Activated CD4-positive, alpha-beta memory T cell treated with anti-CD3 and anti-CD28 coated beads for 36 hours (primary cell): ENCODE results near the gene ACSL3. TPM values are rescaled to one million over a fixed set of nuclear protein-coding genes. Genes with fewer than 3 reads are reported as not detected.
"Not testable (repeated sequence)": the region's sequence is repeated elsewhere in the genome, so short reads cannot be mapped to it uniquely, and the experiment has no call there.

Experiments
- CTCF ChIA-PET: fragments of 350-600 bp; sonication (Branson Sonifier 250); formaldehyde crosslinking; loops from one replicate; lab custom pipeline; 2021; ENCODE audit warnings: antibody characterized with exemption, inconsistent platforms; lab: Charles Lee
- POLR2A ChIA-PET: fragments of 350-600 bp; sonication (Branson Sonifier 250); formaldehyde crosslinking; loops from one replicate; lab custom pipeline; 2021; ENCODE audit warnings: antibody characterized with exemption; lab: Charles Lee
- DNase-seq: peaks from one replicate; pipeline ENCODE4 v3.0.0-alpha.2; 2020
- H3K27ac Mint-ChIP-seq: one replicate; pipeline ENCODE4 v1.8.0; 2021; ENCODE audit warnings: mixed read lengths
- H3K27me3 Mint-ChIP-seq: one replicate; pipeline ENCODE4 v1.8.0; 2021; ENCODE audit warnings: mixed read lengths
- H3K36me3 Mint-ChIP-seq: one replicate; pipeline ENCODE4 v1.8.0; 2021; ENCODE audit warnings: mixed read lengths
- H3K4me1 Mint-ChIP-seq: one replicate; pipeline ENCODE4 v1.8.0; 2021; ENCODE audit warnings: low read depth, mixed read lengths
- H3K4me3 Mint-ChIP-seq: one replicate; pipeline ENCODE4 v1.8.0; 2021; ENCODE audit warnings: mild to moderate bottlenecking, mixed read lengths
- H3K9me3 Mint-ChIP-seq: one replicate; pipeline ENCODE4 v1.8.0; 2021; ENCODE audit warnings: mixed read lengths
- intact Hi-C: fragments of 100-400 bp; cut with micrococcal nuclease; formaldehyde crosslinking; loops from one replicate; pipeline ENCODE4 v1.15.1; 2023
- total RNA-seq, 2 experiments: library from RNA; stranded (reverse); gene quantifications; one replicate each; pipeline ENCODE4 v1.2.3, GENCODE V29; 2021

The ACSL3 gene
- total RNA-seq, 2 experiments from 2014 or later: 48.7 to 57.2 TPM

DNA sequence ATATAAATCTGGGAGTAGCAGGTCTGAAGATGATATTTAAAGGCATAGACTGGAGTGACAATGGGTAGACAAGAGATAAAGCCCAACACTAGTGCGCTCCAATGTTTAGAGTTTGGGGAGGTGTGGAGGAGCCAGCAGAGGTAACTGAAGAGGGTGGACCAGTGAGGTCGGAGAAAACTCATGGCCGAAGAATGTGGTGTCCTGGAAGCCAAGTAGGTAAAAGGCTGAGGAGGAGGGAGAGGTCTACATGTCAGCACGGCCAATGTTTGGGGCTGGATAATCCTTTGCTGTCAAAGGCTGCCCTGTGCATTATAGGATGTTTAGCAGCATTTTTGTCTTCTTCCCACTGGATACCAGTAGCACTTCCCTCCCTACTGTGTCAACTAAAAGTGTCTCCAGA is 112.4 kb downstream of the ACSL3 start:
- POLR2A ChIA-PET: no interaction called here
- Mint-ChIP-seq H3K4me3 (no peak overlapping the region), H3K4me1 (no peaks in the 10 kb centered on the region), H3K36me3 (no peaks in the 10 kb centered on the region), H3K27me3 (peaks cover 5% of the 10 kb centered on the region), H3K9me3 (no peaks in the 10 kb centered on the region), H3K27ac (no peak overlapping the region)
- intact Hi-C loops: loop anchor here (5.0 to 10.0 kb wide), 2 partner anchors 629 to 1312 kb away; partner anchors contain the start of gene SCG2
- no peak for DNase-seq
- CTCF ChIA-PET: interaction anchor here (0.9 kb wide), 1 partner anchor 825 kb away, joined by 5 read pairs; no protein-coding TSS in a partner anchor

DNA sequence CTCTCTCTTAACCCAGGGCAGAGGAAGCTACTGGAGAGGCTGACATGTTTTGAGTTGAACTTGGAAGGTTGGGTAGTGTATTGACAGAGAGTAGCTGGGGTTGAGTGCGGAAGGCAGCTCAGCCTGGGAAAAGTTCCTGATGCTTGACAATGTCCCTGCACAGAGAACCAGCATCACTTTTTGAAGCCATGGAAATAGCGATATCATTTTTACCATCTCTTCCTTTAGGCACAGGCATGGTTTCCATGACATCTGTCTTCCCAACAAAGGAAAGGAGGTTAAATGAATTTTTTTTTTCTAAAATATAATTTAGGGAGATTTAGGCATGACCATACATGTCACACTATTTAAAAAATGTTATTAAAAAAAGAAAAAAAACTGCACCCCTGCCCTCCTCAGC is 112.9 kb downstream of the ACSL3 start:
- intact Hi-C loops: loop anchor here (5.0 to 10.0 kb wide), 2 partner anchors 629 to 1311 kb away; partner anchors contain the start of gene SCG2
- Mint-ChIP-seq H3K9me3 (no peaks in the 10 kb centered on the region), H3K27ac (no peak overlapping the region), H3K4me3 (no peak overlapping the region), H3K4me1 (no peaks in the 10 kb centered on the region), H3K27me3 (peaks cover 5% of the 10 kb centered on the region), H3K36me3 (no peaks in the 10 kb centered on the region)
- DNase-seq: no peak
- ChIA-PET POLR2A (no interaction called here), CTCF (interaction anchor here (0.9 kb wide), 1 partner anchor 825 kb away, joined by 5 read pairs; no protein-coding TSS in a partner anchor)

DNA sequence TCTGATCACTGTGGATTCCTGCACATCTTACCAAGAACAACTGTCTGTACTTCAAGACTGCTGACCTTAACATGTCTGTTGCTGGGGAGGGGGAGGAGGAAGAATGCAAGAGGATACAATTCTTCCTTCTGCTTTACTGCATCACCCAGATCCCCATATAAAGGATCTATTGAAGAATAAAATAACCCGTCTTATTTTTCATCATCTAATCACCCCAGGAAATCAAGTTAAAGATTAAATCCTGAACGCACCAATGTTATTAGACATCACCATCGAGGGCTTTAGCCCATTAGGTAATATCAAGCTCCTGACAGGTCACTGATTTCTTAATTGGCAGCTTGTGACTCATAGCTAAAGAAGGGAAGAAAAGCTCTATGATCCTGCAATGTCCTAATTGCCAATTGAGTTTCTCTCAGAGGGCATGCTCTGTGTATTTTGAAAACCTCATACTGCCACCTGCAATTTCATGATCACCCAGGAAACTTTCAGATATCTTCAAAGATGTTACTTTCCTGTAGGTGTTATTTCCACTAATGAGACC is 115.8 kb downstream of the ACSL3 start:
- no peaks in the 10 kb centered on the region for H3K4me1 Mint-ChIP-seq
- no peaks in the 10 kb centered on the region for H3K36me3 Mint-ChIP-seq
- DNase-seq: no peak
- ChIA-PET CTCF (no interaction called here), POLR2A (no interaction called here)
- intact Hi-C loops: loop anchor here (10.0 kb wide), 1 partner anchor 1308 kb away; no protein-coding TSS in a partner anchor
- no peaks in the 10 kb centered on the region for H3K9me3 Mint-ChIP-seq
- no peak overlapping the region for H3K27ac Mint-ChIP-seq
- no peak overlapping the region for H3K4me3 Mint-ChIP-seq
- H3K27me3 Mint-ChIP-seq: peaks cover 11% of the 10 kb centered on the region

DNA sequence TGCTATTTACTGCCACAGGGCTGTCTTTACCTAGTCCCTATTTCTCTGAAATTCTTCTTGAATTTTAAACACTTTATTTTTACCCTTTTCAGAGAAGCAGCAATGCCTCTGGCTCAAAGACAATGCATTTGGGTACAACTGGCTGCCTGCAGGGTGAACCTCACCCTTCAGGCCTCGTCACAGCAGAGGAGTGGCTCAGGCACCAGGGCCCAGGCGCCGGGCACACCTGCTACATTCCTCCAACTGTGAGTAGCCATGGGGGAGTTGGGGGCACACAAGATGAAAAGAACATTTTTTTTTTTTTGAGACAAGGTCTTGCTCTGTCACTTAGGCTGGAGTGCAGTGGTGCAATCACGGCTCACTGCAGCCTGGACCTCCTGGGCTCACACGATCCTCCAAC is 116.3 kb downstream of the ACSL3 start:
- ChIA-PET CTCF (no interaction called here), POLR2A (no interaction called here)
- no peak overlapping the region for H3K27ac Mint-ChIP-seq
- no peaks in the 10 kb centered on the region for H3K9me3 Mint-ChIP-seq
- no peaks in the 10 kb centered on the region for H3K4me1 Mint-ChIP-seq
- H3K27me3 Mint-ChIP-seq: peaks cover 11% of the 10 kb centered on the region
- H3K36me3 Mint-ChIP-seq: no peaks in the 10 kb centered on the region
- no peak overlapping the region for H3K4me3 Mint-ChIP-seq
- DNase-seq: no peak
- intact Hi-C loops: loop anchor here (10.0 kb wide), 1 partner anchor 1308 kb away; no protein-coding TSS in a partner anchor

- H3K36me3 Mint-ChIP-seq: no peaks in the 10 kb centered on the region
- H3K27ac Mint-ChIP-seq: no peak overlapping the region
- peaks cover 9% of the 10 kb centered on the region for H3K4me1 Mint-ChIP-seq
- no peak overlapping the region for H3K4me3 Mint-ChIP-seq
- CTCF ChIA-PET: no interaction called here
- peaks cover 17% of the 10 kb centered on the region for H3K27me3 Mint-ChIP-seq
- no peaks in the 10 kb centered on the region for H3K9me3 Mint-ChIP-seq
- DNase-seq: no peak
- POLR2A ChIA-PET: no interaction called here
- intact Hi-C loops: loop anchor here (10.0 kb wide), 1 partner anchor 1306 kb away; no protein-coding TSS in a partner anchor
Measured at GRCh38 chr2:222978850-222979249, 118.0 kb downstream of the ACSL3 start.

GRCh38 chr2:222979484-222979883 is 118.6 kb downstream of the ACSL3 start:
- H3K27ac Mint-ChIP-seq: no peak overlapping the region
- intact Hi-C loops: loop anchor here (10.0 kb wide), 1 partner anchor 1305 kb away; no protein-coding TSS in a partner anchor
- CTCF ChIA-PET: no interaction called here

DNA sequence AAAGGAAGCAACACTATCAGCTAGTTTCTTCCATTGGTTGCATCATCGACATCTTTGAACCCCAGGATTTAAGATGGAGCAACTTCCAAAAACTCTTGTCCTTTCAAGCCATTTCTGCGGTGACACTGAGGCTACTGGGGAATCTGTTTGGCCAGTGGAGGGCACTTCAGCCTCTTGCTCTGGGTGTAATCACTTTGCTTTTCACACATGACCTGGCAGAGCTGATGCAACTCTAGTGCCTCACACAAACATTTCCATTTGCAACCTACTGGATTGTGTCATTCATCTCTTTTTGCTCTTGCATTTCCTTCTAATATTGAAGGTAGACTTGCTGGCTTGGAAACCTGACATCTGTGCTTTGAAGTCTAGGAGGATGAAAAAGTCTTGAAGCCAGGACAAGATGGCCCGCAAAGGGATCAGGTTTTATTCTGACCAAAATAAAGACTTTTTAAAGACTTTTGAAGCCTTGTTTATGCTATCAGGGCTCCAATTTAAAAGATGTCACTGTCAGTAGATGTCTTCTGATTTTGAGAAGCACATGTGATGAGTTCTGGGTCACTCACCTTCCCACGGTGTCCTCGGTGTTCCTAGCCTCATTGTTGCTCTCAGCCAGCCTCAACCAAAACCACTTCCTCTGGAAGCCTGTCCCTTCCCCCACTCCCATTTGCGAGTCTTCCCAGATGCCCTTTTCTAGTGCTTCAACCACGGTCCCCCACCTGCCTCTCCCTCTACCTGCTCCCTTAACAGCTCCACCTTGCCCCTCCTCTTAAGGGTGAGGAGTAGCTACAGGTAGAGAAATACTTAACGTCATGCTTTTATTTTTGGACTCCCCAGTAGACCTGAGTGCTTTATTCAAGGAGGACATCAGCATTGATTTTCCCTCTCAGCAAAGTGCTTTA is 121.4 kb downstream of the ACSL3 start:
- peaks cover 21% of the 10 kb centered on the region for H3K27me3 Mint-ChIP-seq
- peak; percentile 12 for DNase-seq
- ChIA-PET POLR2A (no interaction called here), CTCF (no interaction called here)
- intact Hi-C loops: no loop called here
- no peak overlapping the region for H3K27ac Mint-ChIP-seq
- H3K4me1 Mint-ChIP-seq: peaks cover 9% of the 10 kb centered on the region
- H3K9me3 Mint-ChIP-seq: peaks cover 7% of the 10 kb centered on the region
- no peaks in the 10 kb centered on the region for H3K36me3 Mint-ChIP-seq
- no peak overlapping the region for H3K4me3 Mint-ChIP-seq

More at GRCh38 chr2:222979484-222979883, 118.6 kb downstream of the ACSL3 start:
- DNase-seq: no peak
- POLR2A ChIA-PET: no interaction called here
- Mint-ChIP-seq H3K36me3 (no peaks in the 10 kb centered on the region), H3K4me3 (no peak overlapping the region), H3K27me3 (peaks cover 17% of the 10 kb centered on the region), H3K4me1 (peaks cover 9% of the 10 kb centered on the region), H3K9me3 (no peaks in the 10 kb centered on the region)

GRCh38 chr2:222982909-222983265 is 122.1 kb downstream of the ACSL3 start:
- Mint-ChIP-seq H3K9me3 (peaks cover 9% of the 10 kb centered on the region), H3K27me3 (peaks cover 23% of the 10 kb centered on the region), H3K36me3 (no peaks in the 10 kb centered on the region), H3K4me1 (peaks cover 9% of the 10 kb centered on the region), H3K4me3 (no peak overlapping the region), H3K27ac (no peak overlapping the region)
- POLR2A ChIA-PET: no interaction called here
- intact Hi-C loops: no loop called here
- DNase-seq: no peak
- CTCF ChIA-PET: no interaction called here

DNA sequence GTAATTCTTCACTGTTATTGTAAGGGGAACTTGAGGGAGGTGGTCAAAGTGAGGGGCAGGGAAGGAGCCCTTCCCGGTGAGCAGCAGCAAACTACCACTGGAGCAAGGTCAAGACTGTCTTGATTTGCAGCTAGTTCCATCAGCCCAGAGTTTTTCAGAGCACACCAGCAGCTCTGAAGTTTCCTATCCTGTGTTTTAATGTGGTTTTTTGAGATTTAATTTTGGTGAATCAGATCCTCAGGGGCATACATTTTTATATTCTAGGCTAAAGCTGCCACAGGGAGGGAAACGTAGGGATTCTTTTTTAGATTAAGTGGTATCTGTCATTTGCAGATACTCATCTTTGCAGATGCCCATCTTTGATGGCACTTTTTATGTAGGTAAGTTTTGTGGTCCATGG is 124.1 kb downstream of the ACSL3 start:
- Mint-ChIP-seq H3K27ac (no peak overlapping the region), H3K27me3 (peaks cover 24% of the 10 kb centered on the region), H3K9me3 (peaks cover 10% of the 10 kb centered on the region), H3K4me1 (peaks cover 9% of the 10 kb centered on the region), H3K4me3 (no peak overlapping the region), H3K36me3 (no peaks in the 10 kb centered on the region)
- intact Hi-C loops: no loop called here
- ChIA-PET POLR2A (no interaction called here), CTCF (no interaction called here)
- DNase-seq: no peak

DNA sequence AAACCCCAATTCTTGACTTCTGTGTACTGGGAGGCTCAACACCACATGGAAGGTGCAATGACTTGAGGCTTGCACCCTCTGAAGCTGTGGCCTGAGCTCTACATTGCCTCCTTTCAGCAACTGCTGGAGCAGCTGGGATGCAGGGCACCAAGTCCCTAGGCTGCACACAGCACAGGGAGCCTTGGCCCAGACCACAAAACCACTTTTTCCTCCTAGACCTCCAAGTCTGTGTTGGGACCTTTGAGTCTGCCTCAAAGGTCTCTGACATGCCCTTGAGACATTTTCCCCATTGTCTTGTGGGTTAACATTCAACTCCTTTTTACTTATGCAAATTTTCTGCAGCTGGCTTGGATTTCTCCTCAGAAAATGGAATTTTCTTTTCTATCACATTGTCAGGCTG is 128.6 kb downstream of the ACSL3 start:
- POLR2A ChIA-PET: no interaction called here
- Mint-ChIP-seq H3K27me3 (peaks cover 17% of the 10 kb centered on the region), H3K4me1 (no peaks in the 10 kb centered on the region), H3K36me3 (no peaks in the 10 kb centered on the region), H3K4me3 (no peak overlapping the region), H3K27ac (no peak overlapping the region), H3K9me3 (peaks cover 10% of the 10 kb centered on the region)
- DNase-seq: no peak
- CTCF ChIA-PET: no interaction called here
- intact Hi-C loops: no loop called here

GRCh38 chr2:222990206-222990605 is 129.4 kb downstream of the ACSL3 start:
- POLR2A ChIA-PET, intact Hi-C loops, H3K27ac Mint-ChIP-seq, DNase-seq, H3K4me1 Mint-ChIP-seq, H3K4me3 Mint-ChIP-seq, H3K36me3 Mint-ChIP-seq, H3K9me3 Mint-ChIP-seq, CTCF ChIA-PET: not testable (repeated sequence)
- H3K27me3 Mint-ChIP-seq: peaks cover 17% of the 10 kb centered on the region

GRCh38 chr2:222992137-222992536 is 131.3 kb downstream of the ACSL3 start:
- intact Hi-C loops: no loop called here
- Mint-ChIP-seq H3K4me3 (no peak overlapping the region), H3K27ac (no peak overlapping the region), H3K9me3 (peaks cover 3% of the 10 kb centered on the region), H3K27me3 (peaks cover 9% of the 10 kb centered on the region), H3K36me3 (no peaks in the 10 kb centered on the region), H3K4me1 (no peaks in the 10 kb centered on the region)
- CTCF ChIA-PET: interaction anchor here (0.7 kb wide), 1 partner anchor 20 kb away, joined by 4 read pairs; no protein-coding TSS in a partner anchor
- POLR2A ChIA-PET: no interaction called here
- DNase-seq: no peak
